ENCODE results near the gene TMEM39A.

The TMEM39A gene

DNA sequence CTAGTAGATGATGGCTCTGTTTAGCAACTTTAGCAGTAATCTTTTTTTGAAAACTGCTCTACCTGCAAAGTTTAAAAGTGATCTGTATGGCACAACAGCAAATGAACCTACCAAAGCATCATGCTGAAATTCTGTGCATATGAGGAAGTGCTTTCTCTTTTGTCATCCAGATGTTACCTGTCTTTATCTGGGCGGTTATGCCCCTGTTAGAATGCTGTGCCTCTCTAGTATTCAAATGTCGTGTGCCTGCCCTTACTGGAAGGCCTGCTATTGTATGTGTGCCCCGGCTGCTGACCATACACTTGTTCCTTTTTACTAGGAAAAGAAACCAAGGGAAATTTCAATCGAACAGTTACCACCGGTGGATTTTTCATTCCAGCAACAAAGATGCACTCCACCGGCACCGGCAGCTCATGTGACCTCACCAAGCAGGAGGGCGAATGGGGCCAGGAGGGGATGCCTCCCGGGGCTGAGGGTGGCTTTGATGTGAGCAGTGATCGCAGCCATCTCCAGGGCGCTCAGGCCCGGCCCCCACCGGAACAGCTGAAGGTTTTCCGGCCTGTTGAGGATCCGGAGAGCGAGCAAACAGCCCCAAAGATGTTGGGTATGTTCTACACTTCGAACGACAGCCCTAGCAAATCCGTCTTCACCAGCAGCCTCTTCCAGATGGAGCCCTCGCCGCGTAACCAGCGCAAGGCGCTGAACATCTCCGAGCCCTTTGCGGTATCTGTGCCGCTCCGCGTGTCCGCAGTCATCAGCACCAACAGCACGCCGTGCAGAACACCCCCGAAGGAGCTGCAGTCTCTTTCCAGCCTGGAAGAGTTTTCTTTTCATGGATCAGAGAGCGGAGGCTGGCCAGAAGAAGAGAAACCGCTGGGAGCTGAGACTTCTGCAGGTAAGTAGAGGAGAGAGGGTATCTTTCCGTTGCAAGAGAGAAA, 61.6 kb downstream of the TMEM39A start:
- no peak for DNase-seq (ENCODE audit: low read depth in 2 of 3, low spot score in 1 of 3)

DNA sequence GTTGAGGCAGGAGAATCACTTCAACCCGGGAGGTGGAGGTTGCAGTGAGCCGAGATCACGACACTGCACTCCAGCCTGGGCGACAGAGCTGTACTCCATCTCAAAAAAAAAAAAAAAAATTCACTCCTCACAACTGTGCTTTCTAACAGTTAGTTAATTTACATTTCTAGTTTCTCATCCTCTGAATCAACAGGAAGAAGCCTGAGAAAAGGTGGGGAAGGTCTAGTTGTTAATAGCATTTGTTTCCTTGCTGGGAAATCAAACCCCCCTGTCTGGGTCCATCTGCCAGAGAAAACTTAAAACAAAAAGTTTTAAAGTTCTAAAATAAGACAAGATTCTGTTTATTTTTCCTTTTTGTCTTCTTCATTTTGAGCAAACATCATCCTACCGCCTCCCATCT, 62.3 kb downstream of the TMEM39A start:
- no peak for DNase-seq (ENCODE audit: low read depth in 2 of 3, low spot score in 1 of 3)

GRCh38 chr3:119400466-119400865, 62.9 kb downstream of the TMEM39A start:
- DNase-seq (ENCODE audit: low read depth in 2 of 3, low spot score in 1 of 3): no peak

- DNase-seq (ENCODE audit: low read depth in 2 of 3, low spot score in 1 of 3): no peak
Observed at GRCh38 chr3:119396870-119397269, 66.5 kb downstream of the TMEM39A start.

DNA sequence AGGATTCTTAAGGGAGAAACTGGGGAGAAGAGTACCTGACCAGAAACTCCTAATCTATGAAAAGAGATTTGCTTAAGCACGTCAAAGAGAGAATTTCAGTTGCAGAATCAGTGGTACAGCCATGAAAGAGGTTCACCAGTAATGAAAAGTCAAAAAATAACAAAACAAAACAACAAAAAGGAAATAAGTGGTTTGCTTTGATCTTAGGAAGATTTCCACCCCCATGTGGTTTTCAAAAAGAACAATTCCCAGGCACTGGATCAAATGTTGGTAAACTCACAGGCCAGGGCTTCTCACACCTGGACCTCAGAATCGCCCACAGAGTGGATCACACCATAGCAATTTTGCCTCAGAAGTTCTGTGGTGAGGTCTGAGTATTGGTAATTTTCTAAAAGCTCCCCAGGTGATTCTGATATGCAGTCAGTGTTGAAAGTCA, 67.5 kb downstream of the TMEM39A start:
- no peak for DNase-seq (ENCODE audit: low read depth in 2 of 3, low spot score in 1 of 3)

GRCh38 chr3:119388577-119388976, 74.8 kb downstream of the TMEM39A start:
- no peak for DNase-seq (ENCODE audit: low read depth in 2 of 3, low spot score in 1 of 3)

GRCh38 chr3:119382134-119382533, 81.3 kb downstream of the TMEM39A start:
- no peak for DNase-seq (ENCODE audit: low read depth in 2 of 3, low spot score in 1 of 3)

- DNase-seq (ENCODE audit: low read depth in 2 of 3, low spot score in 1 of 3): no peak
Observed at GRCh38 chr3:119380697-119381096, 82.7 kb downstream of the TMEM39A start.
